Mesodermal cell (in vitro differentiated cells): ENCODE data around the gene GRID2.

Experiments
- H3K27ac ChIP-seq: 2 replicates; pipeline ENCODE4 v1.7.0; 2013; ENCODE audit warnings: mild to moderate bottlenecking, low read depth, low read length, moderate library complexity; ENCODE audit not compliant: severe bottlenecking
- H3K36me3 ChIP-seq: 2 replicates; pipeline ENCODE4 v1.7.1; 2013; ENCODE audit warnings: mild to moderate bottlenecking, low read length, moderate library complexity; ENCODE audit not compliant: control insufficient read depth, insufficient read depth
- H3K4me1 ChIP-seq: one replicate; pipeline ENCODE4 v1.7.1; 2013; ENCODE audit warnings: mild to moderate bottlenecking, low read length; ENCODE audit not compliant: insufficient read depth, control insufficient read depth, poor library complexity, severe bottlenecking
- H3K4me3 ChIP-seq: 2 replicates; pipeline ENCODE4 v1.7.0; 2013; ENCODE audit warnings: low read length, control low read depth, mild to moderate bottlenecking; ENCODE audit not compliant: insufficient read depth, poor library complexity, severe bottlenecking; ENCODE audit errors: extremely low read depth
- H3K9me3 ChIP-seq: 2 replicates; pipeline ENCODE4 v1.7.1; 2013; ENCODE audit warnings: mild to moderate bottlenecking, low read length, moderate library complexity; ENCODE audit not compliant: control insufficient read depth
- whole genome bisulfite sequencing, 2 experiments: methylation state at CpG; one replicate each; pipeline ENCODE4 v1.1.5; 2013; ENCODE audit warnings: missing lambda C conversion rate in 2 of 2; ENCODE audit not compliant: insufficient coverage in 2 of 2; 5-methylcytosine and 5-hydroxymethylcytosine counted together

Gene GRID2

DNA sequence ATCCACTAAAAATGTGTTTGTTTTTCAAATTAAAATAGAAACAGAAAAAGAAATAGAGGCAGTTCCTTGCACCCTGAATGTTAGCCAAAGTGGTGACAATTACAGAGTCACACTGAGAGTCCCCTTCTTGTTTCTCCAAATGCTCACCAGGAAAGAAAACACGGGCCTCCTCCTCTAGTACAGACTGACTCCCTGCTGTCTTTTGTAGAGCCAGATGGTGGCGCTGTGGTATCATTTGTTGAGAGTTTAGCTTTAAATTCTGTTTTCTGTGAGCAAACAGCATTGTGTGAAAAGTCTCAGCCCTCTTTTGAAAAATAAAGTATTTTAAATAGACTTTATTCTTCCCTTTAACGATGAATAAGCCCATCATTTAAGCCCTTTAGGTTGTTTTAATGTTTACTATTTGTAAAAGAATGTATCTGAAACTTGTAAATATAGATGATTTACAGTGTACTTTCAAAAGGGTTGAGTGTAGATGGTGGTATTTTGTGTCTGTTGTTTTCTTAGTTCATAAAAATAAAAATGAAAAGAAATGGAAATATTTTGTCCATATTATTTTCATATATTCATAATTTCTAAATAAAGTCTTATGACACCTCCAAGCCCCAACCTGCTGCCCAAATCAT, 1487.9 kb downstream of the GRID2 start:
- H3K4me1 ChIP-seq: no peaks in the 10 kb centered on the region
- no peaks in the 10 kb centered on the region for H3K36me3 ChIP-seq
- no peak overlapping the region for H3K4me3 ChIP-seq
- WGBS, 2 experiments: 0% methylated on average over 1 of the region's 3 CpGs; no CpG with 5 or more reads in 1 of the 2 experiments
- no peaks in the 10 kb centered on the region for H3K9me3 ChIP-seq
- no peak overlapping the region for H3K27ac ChIP-seq

GRCh38 chr4:93802045-93802444, 1498.3 kb downstream of the GRID2 start:
- H3K36me3 ChIP-seq: no peaks in the 10 kb centered on the region
- H3K4me3 ChIP-seq: no peak overlapping the region
- no peaks in the 10 kb centered on the region for H3K4me1 ChIP-seq
- 70% methylated on average over 2 of the region's 4 CpGs; no CpG with 5 or more reads in 1 of the 2 experiments for WGBS, 2 experiments
- no peaks in the 10 kb centered on the region for H3K9me3 ChIP-seq
- no peak overlapping the region for H3K27ac ChIP-seq

DNA sequence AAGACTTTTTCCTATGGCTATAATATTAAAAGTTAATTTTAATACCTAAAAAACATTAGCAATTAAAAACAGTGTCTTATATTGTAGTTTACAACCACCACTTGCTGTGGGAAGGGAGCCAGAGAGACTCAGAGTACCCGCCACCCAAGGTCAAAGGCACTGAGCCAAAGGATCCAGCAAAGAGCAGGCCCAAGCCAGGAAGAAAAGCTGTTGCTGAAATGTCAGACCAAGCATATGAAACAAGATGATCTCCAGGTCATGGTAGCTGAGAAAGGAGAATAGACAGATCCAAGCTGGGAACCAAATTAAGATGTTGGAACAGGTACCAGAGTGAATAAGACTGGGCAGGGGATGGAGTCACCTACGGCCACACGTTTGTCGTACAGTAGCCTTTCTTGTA, 1506.0 kb downstream of the GRID2 start:
- 91 to 100% methylated on average over 3 to 4 of the region's 4 CpGs for WGBS, 2 experiments

GRCh38 chr4:93810340-93810992, 1506.7 kb downstream of the GRID2 start:
- 40 to 72% methylated on average over 2 to 5 of the region's 5 CpGs for WGBS, 2 experiments
- Histone ChIP-seq H3K27ac (no peak overlapping the region), H3K36me3 (no peaks in the 10 kb centered on the region), H3K4me1 (peaks cover 4% of the 10 kb centered on the region), H3K9me3 (no peaks in the 10 kb centered on the region), H3K4me3 (no peak overlapping the region)

More for the DNA sequence above, 1506.0 kb downstream of the GRID2 start:
- no peak overlapping the region for H3K27ac ChIP-seq
- H3K4me3 ChIP-seq: no peak overlapping the region
- no peaks in the 10 kb centered on the region for H3K9me3 ChIP-seq
- H3K36me3 ChIP-seq: no peaks in the 10 kb centered on the region
- H3K4me1 ChIP-seq: peaks cover 4% of the 10 kb centered on the region

DNA sequence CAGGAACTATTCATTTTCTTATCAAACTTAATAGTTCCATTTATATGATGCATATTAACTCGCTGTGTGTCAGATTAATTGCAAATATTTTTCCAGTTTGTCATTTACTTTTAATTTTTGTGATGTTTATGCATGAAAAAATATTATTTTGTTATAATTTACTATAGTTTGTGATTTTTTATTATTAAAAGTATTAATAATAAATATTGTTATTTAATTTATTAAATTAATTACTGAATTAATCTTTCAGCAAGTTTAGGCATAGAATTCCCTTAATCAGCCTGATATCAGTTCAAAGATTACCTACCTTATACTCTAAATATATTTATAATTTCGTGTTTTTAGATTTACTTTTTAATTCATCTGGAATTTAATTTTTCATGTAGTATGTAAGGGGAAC, 1509.3 kb downstream of the GRID2 start:
- Histone ChIP-seq H3K36me3 (no peaks in the 10 kb centered on the region), H3K4me3 (no peak overlapping the region), H3K4me1 (peaks cover 4% of the 10 kb centered on the region), H3K27ac (no peak overlapping the region), H3K9me3 (no peaks in the 10 kb centered on the region)
- WGBS, 2 experiments: no CpG with 5 or more reads among the region's 2 CpGs

DNA sequence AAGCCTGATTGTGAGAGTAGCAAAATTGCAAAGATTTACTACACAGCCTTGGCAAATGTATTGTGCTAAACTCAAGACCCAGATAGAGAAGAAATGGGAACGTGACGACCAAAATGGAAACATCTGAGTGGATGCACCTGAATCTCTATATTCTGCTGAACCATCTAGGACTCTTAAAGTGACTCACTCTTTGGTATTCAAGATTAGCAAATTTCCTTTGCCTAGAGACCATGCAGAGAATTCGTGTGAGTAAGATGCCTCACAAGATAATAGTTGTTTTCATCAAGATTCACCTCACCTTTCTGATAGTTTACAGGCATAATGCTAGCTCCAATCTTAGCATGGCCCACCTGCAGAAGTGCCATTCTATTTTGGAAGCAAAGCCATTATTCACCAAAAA, 1510.4 kb downstream of the GRID2 start:
- Histone ChIP-seq H3K27ac (no peak overlapping the region), H3K9me3 (no peaks in the 10 kb centered on the region), H3K4me3 (no peak overlapping the region), H3K4me1 (peaks cover 4% of the 10 kb centered on the region), H3K36me3 (no peaks in the 10 kb centered on the region)
- 90 to 94% methylated on average over 2 to 3 of the region's 3 CpGs for WGBS, 2 experiments

DNA sequence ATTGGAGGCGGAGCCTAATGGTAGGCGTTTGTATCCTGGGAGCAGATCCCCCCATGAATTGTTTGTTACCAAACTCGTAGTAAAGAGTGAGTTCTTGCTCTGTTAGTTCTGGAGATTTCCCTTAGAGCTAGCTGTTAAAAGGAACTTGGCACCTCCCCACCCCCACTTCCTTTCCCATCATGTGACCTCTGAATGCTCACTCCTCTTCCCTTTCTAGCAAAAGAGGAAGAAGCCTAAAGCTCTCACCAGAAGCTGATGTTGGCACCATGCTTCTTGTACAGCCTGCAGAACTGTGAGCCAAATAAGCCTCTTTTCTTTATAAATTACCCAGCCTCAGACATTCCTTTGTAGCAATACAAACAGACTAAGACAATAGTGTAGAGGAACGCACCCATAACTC, 1511.0 kb downstream of the GRID2 start:
- Histone ChIP-seq H3K4me3 (no peak overlapping the region), H3K36me3 (no peaks in the 10 kb centered on the region), H3K27ac (no peak overlapping the region), H3K4me1 (peaks cover 4% of the 10 kb centered on the region), H3K9me3 (no peaks in the 10 kb centered on the region)
- 60 to 71% methylated on average over 1 of the region's 4 CpGs for WGBS, 2 experiments
